CD4-positive, alpha-beta memory T cell (primary cell): ENCODE data around the gene ABCG4. TPM values are rescaled to one million over a fixed set of nuclear protein-coding genes. Genes with fewer than 3 reads are reported as not detected.
"Not testable (repeated sequence)": the region's sequence is repeated elsewhere in the genome, so short reads cannot be mapped to it uniquely, and the experiment has no call there.

Experiments
- CTCF ChIA-PET: fragments of 350-600 bp; sonication (Branson Sonifier 250); formaldehyde crosslinking; loops from one replicate; lab custom pipeline; 2021; ENCODE audit warnings: inconsistent platforms; ENCODE audit not compliant: partially characterized antibody; lab: Charles Lee
- POLR2A ChIA-PET: fragments of 350-600 bp; sonication (Branson Sonifier 250); formaldehyde crosslinking; loops from one replicate; lab custom pipeline; 2021; ENCODE audit not compliant: partially characterized antibody; lab: Charles Lee
- DNase-seq, 5 donors: peaks; one replicate each; pipeline versions ENCODE4 v3.0.0 to v3.0.0-alpha.2; 2020 to 2022; ENCODE audit warnings: mixed read lengths in 1 of 5
- H3K27ac ChIP-seq: one replicate; pipeline ENCODE4 v1.7.0; 2013; ENCODE audit warnings: low read depth, low read length
- H3K27me3 ChIP-seq: 2 replicates; pipeline ENCODE4 v1.7.0; 2013; ENCODE audit warnings: mild to moderate bottlenecking, low read length, moderate library complexity; ENCODE audit not compliant: insufficient read depth
- H3K36me3 ChIP-seq: 2 replicates; pipeline ENCODE4 v1.7.0; 2013; ENCODE audit warnings: mild to moderate bottlenecking, low read length, moderate library complexity; ENCODE audit not compliant: insufficient read depth
- H3K4me1 ChIP-seq: 2 replicates; pipeline ENCODE4 v1.7.0; 2013; ENCODE audit warnings: mild to moderate bottlenecking, low read length, moderate library complexity; ENCODE audit not compliant: insufficient read depth
- H3K4me3 ChIP-seq, 2 donors: one replicate each; pipeline ENCODE4 v1.7.0; 2013; ENCODE audit warnings: low read length in 2 of 2, mild to moderate bottlenecking in 1 of 2
- H3K9me3 ChIP-seq, 2 donors: one replicate each; pipeline ENCODE4 v1.7.0; 2013; ENCODE audit warnings: low read length in 2 of 2, control low read depth in 1 of 2; ENCODE audit not compliant: control insufficient read depth in 1 of 2
- H3K27ac Mint-ChIP-seq, 7 donors: one replicate each; pipeline ENCODE4 v1.8.0; 2020 to 2021; ENCODE audit warnings: mixed read lengths in 7 of 7, mild to moderate bottlenecking in 6 of 7, inconsistent platforms in 3 of 7, moderate library complexity in 3 of 7
- H3K27me3 Mint-ChIP-seq, 2 donors: one replicate each; pipeline ENCODE4 v1.8.0; 2020 to 2021; ENCODE audit warnings: mixed read lengths in 2 of 2
- H3K36me3 Mint-ChIP-seq, 2 donors: one replicate each; pipeline ENCODE4 v1.8.0; 2020 to 2021; ENCODE audit warnings: mixed read lengths in 2 of 2, inconsistent platforms in 1 of 2, mild to moderate bottlenecking in 1 of 2
- H3K4me1 Mint-ChIP-seq, 4 donors: one replicate each; pipeline ENCODE4 v1.8.0; 2020 to 2021; ENCODE audit warnings: mixed read lengths in 4 of 4, mild to moderate bottlenecking in 1 of 4
- H3K4me3 Mint-ChIP-seq, 8 donors: one replicate each; pipeline ENCODE4 v1.8.0; 2020 to 2021; ENCODE audit warnings: mixed read lengths in 8 of 8, mild to moderate bottlenecking in 7 of 8, moderate library complexity in 6 of 8, inconsistent platforms in 3 of 8
- H3K9me3 Mint-ChIP-seq, 8 donors: one replicate each; pipeline ENCODE4 v1.8.0; 2020 to 2021; ENCODE audit warnings: mixed read lengths in 8 of 8, mild to moderate bottlenecking in 5 of 8, inconsistent platforms in 3 of 8, moderate library complexity in 1 of 8
- intact Hi-C: fragments of 100-400 bp; cut with micrococcal nuclease; formaldehyde crosslinking; loops from one replicate; pipeline ENCODE4 v1.15.1; 2023
- polyA plus RNA-seq, 2 donors: library from polyadenylated mRNA; unstranded; fragments of 300-500 nt; fragmentation: Illumina TruSeq; gene quantifications; one replicate each; pipeline ENCODE4 v1.2.3, GENCODE V29; 2021
- total RNA-seq, 2 experiments: library from RNA; stranded (reverse); gene quantifications; one replicate each; pipeline ENCODE4 v1.2.3, GENCODE V29; 2021

ABCG4 gene
- total and polyA plus RNA-seq, 4 experiments from 2014 or later: 0.09 TPM; not detected in 3

GRCh38 chr11:119103161-119103664 lies 45.6 kb upstream of the ABCG4 start:
- ChIA-PET CTCF (interaction anchor here (1.6 to 2.3 kb wide), 3 partner anchors 15 to 36 kb away, joined by 6 to 11 read pairs (median 9); partner anchors contain the start of genes HINFP and VPS11), POLR2A (interaction anchor here (0.6 to 13.3 kb wide), 15 partner anchors 9 to 231 kb away, joined by 3 to 210 read pairs (median 11); partner anchors contain the start of genes ABCG4, CBL, CENATAC and HINFP)
- H3K27ac ChIP-seq, H3K27me3 ChIP-seq, H3K4me3 ChIP-seq, H3K27me3 Mint-ChIP-seq, DNase-seq, H3K9me3 Mint-ChIP-seq, H3K36me3 ChIP-seq, H3K9me3 ChIP-seq: not testable (repeated sequence)
- Mint-ChIP-seq H3K27ac (peak overlapping the region in 6 of 7 donors; percentile 64 to 100 (median 96)), H3K36me3 (peaks cover 7 to 26% of the 10 kb centered on the region in 2 donors), H3K4me3 (peak overlapping the region; percentile 93 to 99 (median 97)), H3K4me1 (peaks cover 28 to 59% (median 46%) of the 10 kb centered on the region in 4 donors)
- intact Hi-C loops: loop anchor here (2.0 to 5.0 kb wide), 3 partner anchors 94 to 1961 kb away; partner anchors contain the start of gene PAFAH1B2
- H3K4me1 ChIP-seq: peaks cover 43% of the 10 kb centered on the region

- ChIA-PET POLR2A (interaction anchor here (6.0 to 13.3 kb wide), 2 partner anchors 10 to 15 kb away, joined by 109 to 210 read pairs; partner anchors contain the start of gene HINFP), CTCF (no interaction called here)
- intact Hi-C loops: loop anchor here (2.0 to 5.0 kb wide), 3 partner anchors 93 to 1961 kb away; partner anchors contain the start of gene PAFAH1B2
- peaks cover 49% of the 10 kb centered on the region for H3K4me1 ChIP-seq
- no peaks in the 10 kb centered on the region for H3K9me3 Mint-ChIP-seq
- no peak overlapping the region for H3K4me3 ChIP-seq
- H3K4me1 Mint-ChIP-seq: peaks cover 34 to 65% (median 49%) of the 10 kb centered on the region in 4 donors
- peaks cover 3 to 26% of the 10 kb centered on the region in 2 donors for H3K36me3 Mint-ChIP-seq
- H3K4me3 Mint-ChIP-seq: peak overlapping the region; percentile 59 to 81 (median 76)
- no peaks in the 10 kb centered on the region for H3K36me3 ChIP-seq
- H3K27me3 ChIP-seq: no peaks in the 10 kb centered on the region
- no peak for DNase-seq
- H3K27me3 Mint-ChIP-seq: no peaks in the 10 kb centered on the region
- no peak overlapping the region for H3K27ac ChIP-seq
- no peaks in the 10 kb centered on the region for H3K9me3 ChIP-seq
- H3K27ac Mint-ChIP-seq: peak overlapping the region; percentile 30 to 91 (median 79)
Observed at GRCh38 chr11:119103793-119104192, 45.1 kb upstream of the ABCG4 start.

GRCh38 chr11:119106564-119107537 lies 42.0 kb upstream of the ABCG4 start, which contains the start of gene C2CD2L:
TSS of gene C2CD2L (plus strand) at chr11:119107344. CDS start at chr11:119107742, 398 bp downstream.
- H3K36me3 ChIP-seq: peaks cover 12% of the 10 kb centered on the region
- H3K9me3 ChIP-seq: no peaks in the 10 kb centered on the region
- intact Hi-C loops: loop anchor here (1.0 kb wide), 2 partner anchors 12 to 14 kb away; partner anchors contain the start of gene HINFP
- H3K4me1 ChIP-seq: peaks cover 47% of the 10 kb centered on the region
- ChIA-PET CTCF (interaction anchor here (0.9 to 2.4 kb wide), 13 partner anchors 8 to 90 kb away, joined by 3 to 11 read pairs (median 4); partner anchors contain the start of genes HINFP, HMBS and VPS11), POLR2A (interaction anchor here (0.6 to 13.3 kb wide), 24 partner anchors 8 to 1928 kb away, joined by 3 to 210 read pairs (median 4); partner anchors contain the start of genes CBL, CENATAC, HINFP and HMBS)
- H3K4me3 ChIP-seq: peak within 1 kb of the TSS; percentile 83 to 93
- peaks cover 31 to 64% (median 46%) of the 10 kb centered on the region in 4 donors for H3K4me1 Mint-ChIP-seq
- DNase-seq: peak; percentile 81 to 91 (median 86)
- H3K36me3 Mint-ChIP-seq: peaks cover 17 to 32% of the 10 kb centered on the region in 2 donors
- H3K27me3 Mint-ChIP-seq: no peaks in the 10 kb centered on the region
- no peaks in the 10 kb centered on the region for H3K27me3 ChIP-seq
- H3K27ac ChIP-seq: peak within 1 kb of the TSS; percentile 81
- H3K9me3 Mint-ChIP-seq: no peaks in the 10 kb centered on the region
- peak within 1 kb of the TSS; percentile 84 to 96 (median 93) for H3K27ac Mint-ChIP-seq
- H3K4me3 Mint-ChIP-seq: peak within 1 kb of the TSS; percentile 86 to 93 (median 90)

- Histone ChIP-seq H3K27ac (peak overlapping the region; percentile 81), H3K4me1 (peaks cover 44% of the 10 kb centered on the region), H3K4me3 (peak overlapping the region; percentile 83 to 93), H3K27me3 (no peaks in the 10 kb centered on the region), H3K9me3 (no peaks in the 10 kb centered on the region), H3K36me3 (peaks cover 19% of the 10 kb centered on the region)
- peaks cover 21 to 28% of the 10 kb centered on the region in 2 donors for H3K36me3 Mint-ChIP-seq
- peak overlapping the region; percentile 86 to 93 (median 90) for H3K4me3 Mint-ChIP-seq
- ChIA-PET POLR2A (interaction anchor here (0.8 to 13.3 kb wide), 21 partner anchors 8 to 1929 kb away, joined by 3 to 210 read pairs (median 6); partner anchors contain the start of genes CBL, CENATAC, HINFP and HMBS), CTCF (interaction anchor here (0.9 to 2.4 kb wide), 9 partner anchors 9 to 89 kb away, joined by 3 to 11 read pairs (median 5); partner anchors contain the start of genes HMBS and VPS11)
- intact Hi-C loops: loop anchor here (1.0 kb wide), 2 partner anchors 12 to 14 kb away; partner anchors contain the start of gene HINFP
- H3K4me1 Mint-ChIP-seq: peaks cover 26 to 58% (median 42%) of the 10 kb centered on the region in 4 donors
- no peaks in the 10 kb centered on the region for H3K27me3 Mint-ChIP-seq
- DNase-seq: no peak
- H3K9me3 Mint-ChIP-seq: no peaks in the 10 kb centered on the region
- H3K27ac Mint-ChIP-seq: peak overlapping the region; percentile 84 to 95 (median 88)
Observed at GRCh38 chr11:119107538-119108145, 41.2 kb upstream of the ABCG4 start.

GRCh38 chr11:119108146-119108856 lies 40.6 kb upstream of the ABCG4 start:
- POLR2A ChIA-PET: interaction anchor here (0.8 to 13.3 kb wide), 14 partner anchors 8 to 1930 kb away, joined by 3 to 210 read pairs (median 6); partner anchors contain the start of genes HINFP, HMBS, HYOU1 and NLRX1
- Histone ChIP-seq H3K9me3 (no peaks in the 10 kb centered on the region), H3K4me1 (peaks cover 37% of the 10 kb centered on the region), H3K4me3 (peak overlapping the region; percentile 83 to 93), H3K27ac (peak overlapping the region; percentile 81), H3K27me3 (no peaks in the 10 kb centered on the region), H3K36me3 (peaks cover 26% of the 10 kb centered on the region)
- Mint-ChIP-seq H3K9me3 (no peaks in the 10 kb centered on the region), H3K27ac (peak overlapping the region; percentile 84 to 95 (median 88)), H3K4me3 (peak overlapping the region; percentile 86 to 93 (median 90)), H3K36me3 (peaks cover 27 to 34% of the 10 kb centered on the region in 2 donors), H3K4me1 (peaks cover 23 to 60% (median 41%) of the 10 kb centered on the region in 4 donors), H3K27me3 (no peaks in the 10 kb centered on the region)
- DNase-seq: peak in 4 of 5 donors; percentile 33 to 68 (median 40)
- CTCF ChIA-PET: interaction anchor here (1.0 to 2.4 kb wide), 5 partner anchors 9 to 98 kb away, joined by 3 to 11 read pairs (median 3); partner anchors contain the start of gene CBL
- intact Hi-C loops: no loop called here
